ENCODE measurements around the gene ATP6V1C2.

DNA sequence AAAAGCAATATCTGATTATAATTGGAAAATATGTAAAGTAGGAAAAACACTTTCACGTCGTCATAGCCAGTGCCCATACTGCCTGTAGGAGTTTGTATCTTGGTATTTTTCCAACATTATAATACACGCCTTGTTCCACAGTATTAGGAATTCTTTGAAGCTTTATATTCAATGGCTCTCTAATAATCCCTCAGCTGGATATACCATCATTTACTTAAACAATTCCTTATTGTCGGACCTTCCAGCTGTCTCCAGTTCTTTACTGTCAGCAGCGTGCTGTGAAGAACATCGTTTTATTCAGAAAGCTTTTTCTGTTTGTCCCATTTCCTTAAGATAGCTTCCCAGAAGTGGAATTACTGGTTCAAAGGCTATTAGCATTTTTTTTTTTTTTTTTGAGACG, 31.7 kb downstream of the ATP6V1C2 start:
- TF ChIP-seq, protein P1, sequence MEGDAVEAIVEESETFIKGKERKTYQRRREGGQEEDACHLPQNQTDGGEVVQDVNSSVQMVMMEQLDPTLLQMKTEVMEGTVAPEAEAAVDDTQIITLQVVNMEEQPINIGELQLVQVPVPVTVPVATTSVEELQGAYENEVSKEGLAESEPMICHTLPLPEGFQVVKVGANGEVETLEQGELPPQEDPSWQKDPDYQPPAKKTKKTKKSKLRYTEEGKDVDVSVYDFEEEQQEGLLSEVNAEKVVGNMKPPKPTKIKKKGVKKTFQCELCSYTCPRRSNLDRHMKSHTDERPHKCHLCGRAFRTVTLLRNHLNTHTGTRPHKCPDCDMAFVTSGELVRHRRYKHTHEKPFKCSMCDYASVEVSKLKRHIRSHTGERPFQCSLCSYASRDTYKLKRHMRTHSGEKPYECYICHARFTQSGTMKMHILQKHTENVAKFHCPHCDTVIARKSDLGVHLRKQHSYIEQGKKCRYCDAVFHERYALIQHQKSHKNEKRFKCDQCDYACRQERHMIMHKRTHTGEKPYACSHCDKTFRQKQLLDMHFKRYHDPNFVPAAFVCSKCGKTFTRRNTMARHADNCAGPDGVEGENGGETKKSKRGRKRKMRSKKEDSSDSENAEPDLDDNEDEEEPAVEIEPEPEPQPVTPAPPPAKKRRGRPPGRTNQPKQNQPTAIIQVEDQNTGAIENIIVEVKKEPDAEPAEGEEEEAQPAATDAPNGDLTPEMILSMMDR (conservative IDR thresholded peaks at IDR 0.05), result no peak
- no peak for TF ChIP-seq EZH2 (IDR thresholded peaks at IDR 0.05; ENCODE audit: low read depth)

Data from PC-9 (cell line).